ENCODE results near the gene TM6SF1. TPM values are rescaled to one million over a fixed set of nuclear protein-coding genes. Genes with fewer than 3 reads are reported as not detected.
A peak's percentile ranks its signal among the peaks of the same experiment; 100 is the strongest.

The TM6SF1 gene
- total RNA-seq, 2 donors from 2014 or later = 9.1 to 11.0 TPM

DNA sequence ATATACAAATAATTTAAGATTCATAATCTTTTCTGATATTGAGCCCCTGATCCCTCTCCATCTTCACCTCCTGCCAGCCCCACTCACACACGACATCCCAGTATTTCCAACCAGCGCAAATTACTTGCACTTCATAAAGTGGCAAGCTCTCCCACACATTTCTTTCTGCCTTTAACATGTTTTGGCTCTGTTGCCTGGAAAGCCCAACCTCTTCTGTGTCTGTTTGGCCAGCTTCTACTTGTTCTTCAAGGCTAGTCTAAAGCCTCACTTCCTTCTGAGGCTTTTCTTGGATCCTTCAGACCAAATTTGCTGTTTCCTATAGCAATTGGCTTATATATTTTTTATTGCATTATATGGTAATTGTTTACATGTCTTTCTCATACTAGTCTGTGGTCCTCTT lies 5.1 kb upstream of the TM6SF1 start:
- no peak for ATAC-seq (ENCODE audit: insufficient number of reproducible peaks, low FRiP score, low read depth)
- Histone ChIP-seq H3K27me3 (replicated peaks; ENCODE audit: insufficient read depth) (no peaks in the 10 kb centered on the region), H3K27ac (no peak overlapping the region), H3K9me3 (no peaks in the 10 kb centered on the region), H3K36me3 (no peaks in the 10 kb centered on the region), H3K4me1 (ENCODE audit: control insufficient read depth in 1 of 2, low read depth in 2 of 2) (no peaks in the 10 kb centered on the region), H3K4me3 (no peak overlapping the region)
- no peak for DNase-seq (ENCODE audit: low spot score)
- TF ChIP-seq, protein P1, sequence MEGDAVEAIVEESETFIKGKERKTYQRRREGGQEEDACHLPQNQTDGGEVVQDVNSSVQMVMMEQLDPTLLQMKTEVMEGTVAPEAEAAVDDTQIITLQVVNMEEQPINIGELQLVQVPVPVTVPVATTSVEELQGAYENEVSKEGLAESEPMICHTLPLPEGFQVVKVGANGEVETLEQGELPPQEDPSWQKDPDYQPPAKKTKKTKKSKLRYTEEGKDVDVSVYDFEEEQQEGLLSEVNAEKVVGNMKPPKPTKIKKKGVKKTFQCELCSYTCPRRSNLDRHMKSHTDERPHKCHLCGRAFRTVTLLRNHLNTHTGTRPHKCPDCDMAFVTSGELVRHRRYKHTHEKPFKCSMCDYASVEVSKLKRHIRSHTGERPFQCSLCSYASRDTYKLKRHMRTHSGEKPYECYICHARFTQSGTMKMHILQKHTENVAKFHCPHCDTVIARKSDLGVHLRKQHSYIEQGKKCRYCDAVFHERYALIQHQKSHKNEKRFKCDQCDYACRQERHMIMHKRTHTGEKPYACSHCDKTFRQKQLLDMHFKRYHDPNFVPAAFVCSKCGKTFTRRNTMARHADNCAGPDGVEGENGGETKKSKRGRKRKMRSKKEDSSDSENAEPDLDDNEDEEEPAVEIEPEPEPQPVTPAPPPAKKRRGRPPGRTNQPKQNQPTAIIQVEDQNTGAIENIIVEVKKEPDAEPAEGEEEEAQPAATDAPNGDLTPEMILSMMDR (IDR thresholded peaks at IDR 0.05) = no peak

DNA sequence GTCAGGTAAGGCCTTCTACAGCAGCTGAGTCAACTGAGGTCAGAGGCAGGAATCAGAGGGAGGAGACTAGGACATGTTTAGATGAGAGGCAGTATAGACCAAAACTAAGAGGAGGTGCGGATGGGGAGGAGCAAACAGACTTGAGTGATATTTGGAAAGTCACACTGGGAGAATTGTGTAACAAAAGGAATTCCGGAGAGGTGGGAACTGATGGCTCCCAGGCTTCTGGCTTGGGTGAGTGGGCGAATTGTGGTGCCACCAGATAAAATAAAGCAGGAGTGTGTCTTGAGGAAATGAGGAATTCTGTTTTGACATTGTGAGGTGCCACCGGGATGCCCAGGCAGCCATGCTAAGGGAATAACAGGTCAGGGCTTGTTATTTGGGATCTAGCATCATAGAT lies 3.3 kb upstream of the TM6SF1 start:
- DNase-seq (ENCODE audit: low spot score) (no peak), ATAC-seq (ENCODE audit: insufficient number of reproducible peaks, low FRiP score, low read depth) (no peak)
- Histone ChIP-seq H3K9me3 (no peaks in the 10 kb centered on the region), H3K4me1 (ENCODE audit: control insufficient read depth in 1 of 2, low read depth in 2 of 2) (peaks cover 0 to 15% of the 10 kb centered on the region in 2 donors), H3K27ac (no peak overlapping the region), H3K4me3 (no peak overlapping the region), H3K36me3 (no peaks in the 10 kb centered on the region), H3K27me3 (replicated peaks; ENCODE audit: insufficient read depth) (no peaks in the 10 kb centered on the region)
- TF ChIP-seq, protein P1 (IDR thresholded peaks at IDR 0.05) = no peak

DNA sequence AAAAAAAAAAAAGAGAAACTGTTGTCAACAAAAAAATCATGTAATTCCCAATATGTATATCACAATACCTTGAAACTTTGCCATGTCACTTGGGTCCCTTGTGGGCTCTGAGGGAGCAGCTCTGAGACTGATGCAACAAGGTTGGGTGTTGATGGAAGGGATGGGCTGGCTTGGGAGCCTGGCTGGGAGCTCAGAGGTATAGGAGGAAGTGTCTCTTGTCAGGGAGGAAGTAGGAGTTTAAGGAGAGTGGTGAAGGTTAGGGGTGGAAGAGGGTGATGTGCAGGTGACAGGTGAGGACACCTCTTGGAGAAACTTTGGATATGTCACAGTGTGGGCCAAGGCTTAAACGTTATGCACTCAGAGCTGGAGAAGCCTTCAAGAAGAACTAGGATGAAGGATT lies 2.0 kb upstream of the TM6SF1 start:
- Histone ChIP-seq H3K4me1 (ENCODE audit: control insufficient read depth in 1 of 2, low read depth in 2 of 2) (peaks cover 0 to 15% of the 10 kb centered on the region in 2 donors), H3K27me3 (replicated peaks; ENCODE audit: insufficient read depth) (no peaks in the 10 kb centered on the region), H3K4me3 (no peak overlapping the region), H3K9me3 (no peaks in the 10 kb centered on the region), H3K27ac (no peak overlapping the region), H3K36me3 (no peaks in the 10 kb centered on the region)
- DNase-seq (ENCODE audit: low spot score) (no peak), ATAC-seq (ENCODE audit: insufficient number of reproducible peaks, low FRiP score, low read depth) (no peak)
- TF ChIP-seq, protein P1 (IDR thresholded peaks at IDR 0.05) = no peak

DNA sequence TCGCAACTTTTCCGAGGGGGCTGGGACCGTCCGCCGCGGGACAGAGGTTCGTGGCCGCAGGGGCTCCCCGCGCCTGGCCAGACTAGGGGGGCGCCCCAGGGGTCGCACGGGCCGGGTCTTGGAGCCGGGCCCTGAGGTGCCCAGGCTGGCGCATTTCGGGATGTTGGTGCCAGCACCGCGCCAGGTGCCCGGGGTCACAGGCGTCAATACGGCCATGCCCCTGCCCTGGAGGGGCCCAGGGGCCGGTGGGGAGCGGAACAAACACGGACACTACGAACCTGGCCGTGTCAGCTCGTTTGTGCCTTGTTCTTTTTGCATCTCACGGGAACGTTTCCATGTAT lies 366 bp downstream of the TM6SF1 start:
- Histone ChIP-seq H3K27me3 (replicated peaks; ENCODE audit: insufficient read depth) (no peaks in the 10 kb centered on the region), H3K4me3 (peak overlapping the region; percentile 89), H3K4me1 (ENCODE audit: control insufficient read depth in 1 of 2, low read depth in 2 of 2) (peaks cover 0 to 15% of the 10 kb centered on the region in 2 donors), H3K27ac (peak overlapping the region in 1 of 2 donors; percentile 56), H3K36me3 (no peaks in the 10 kb centered on the region), H3K9me3 (no peaks in the 10 kb centered on the region)
- ATAC-seq (ENCODE audit: insufficient number of reproducible peaks, low FRiP score, low read depth) (no peak), DNase-seq (ENCODE audit: low spot score) (no peak)
- TF ChIP-seq, protein P1 (IDR thresholded peaks at IDR 0.05) = no peak

DNA sequence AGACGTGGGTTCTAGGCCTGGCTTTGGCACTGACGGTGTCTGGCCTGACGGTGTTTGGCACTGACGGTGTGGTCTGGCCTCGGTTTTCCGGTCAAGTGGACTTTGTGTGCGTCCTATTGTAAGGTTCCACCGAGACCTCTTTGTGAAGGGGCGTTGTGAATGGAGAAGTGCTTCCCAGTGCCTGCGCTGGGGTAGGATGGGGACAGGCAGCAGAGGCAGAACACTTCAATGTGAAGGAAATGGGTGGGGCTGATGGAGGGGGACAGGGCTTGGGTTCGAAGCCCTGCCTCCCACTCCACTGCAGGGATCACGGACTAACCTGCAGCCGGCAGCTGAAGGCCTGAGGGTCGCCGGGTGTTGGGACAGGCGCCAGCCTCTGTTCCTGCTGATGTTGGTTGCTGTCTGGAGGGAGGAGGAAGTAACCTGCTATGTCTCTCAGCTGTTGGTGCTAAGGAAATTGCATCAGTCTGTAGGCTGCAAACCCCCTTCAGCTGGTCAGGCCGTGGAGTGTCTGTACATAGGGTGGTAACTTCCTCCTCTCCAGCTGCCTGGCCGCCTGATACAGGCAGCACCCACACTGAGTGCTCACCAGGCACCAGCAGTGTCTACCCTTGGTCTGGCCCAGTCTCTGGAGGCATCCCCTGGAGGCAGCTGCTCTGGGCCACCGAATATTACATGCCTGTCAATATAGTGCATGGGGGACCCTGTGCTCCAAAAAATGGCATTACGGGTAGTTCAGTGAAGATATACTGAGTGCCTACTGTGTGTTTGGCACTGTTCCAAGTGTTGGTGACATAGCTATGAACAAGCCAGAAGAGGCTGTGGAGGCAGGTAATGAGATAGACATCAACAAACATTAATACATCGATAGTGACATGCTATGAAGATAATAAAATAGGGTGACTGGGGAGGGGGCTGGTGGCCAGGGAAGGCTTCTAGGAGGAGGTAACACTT lies 1.1 kb downstream of the TM6SF1 start:
- Histone ChIP-seq H3K27me3 (replicated peaks; ENCODE audit: insufficient read depth) (no peaks in the 10 kb centered on the region), H3K4me1 (ENCODE audit: control insufficient read depth in 1 of 2, low read depth in 2 of 2) (peaks cover 0 to 15% of the 10 kb centered on the region in 2 donors), H3K36me3 (no peaks in the 10 kb centered on the region), H3K4me3 (peak overlapping the region; percentile 89), H3K27ac (peak overlapping the region in 1 of 2 donors; percentile 56), H3K9me3 (no peaks in the 10 kb centered on the region)
- TF ChIP-seq, protein P1 (IDR thresholded peaks at IDR 0.05) = no peak
- DNase-seq (ENCODE audit: low spot score) (no peak), ATAC-seq (ENCODE audit: insufficient number of reproducible peaks, low FRiP score, low read depth) (peak; percentile 13)

All from thoracic aorta (tissue), 2 donors.